Hematopoietic multipotent progenitor cell treated with erythropoietin and hydrocortisone succinate and interleukin-3 and kit ligand, for 6 days (in vitro differentiated cells): Measurements from ENCODE around the gene CACNA2D3.

Experiments used
- DNase-seq: peaks from one replicate; pipeline ENCODE4 v3.0.0-alpha.2; 2015

The CACNA2D3 gene

DNA sequence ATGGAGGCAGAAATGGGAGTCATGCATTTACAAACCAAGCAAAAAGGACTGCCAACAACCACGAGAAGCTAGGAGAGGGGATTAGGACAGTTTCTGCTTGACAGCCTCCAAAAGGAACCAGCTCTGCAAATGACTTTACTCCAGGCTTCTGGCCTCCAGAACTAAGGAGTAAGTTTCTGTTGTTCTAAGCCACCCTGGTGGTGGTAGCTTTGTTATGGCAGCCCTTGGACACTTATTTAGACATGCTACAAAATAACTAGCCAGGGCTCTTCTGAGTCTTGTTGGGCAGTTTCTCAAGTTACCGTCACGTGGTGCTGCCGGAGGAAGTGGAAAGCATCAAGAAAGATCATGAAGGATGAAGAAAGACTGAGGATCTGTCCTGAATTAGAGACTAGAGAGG, 419.0 kb downstream of the CACNA2D3 start:
- DNase-seq: no peak

DNA sequence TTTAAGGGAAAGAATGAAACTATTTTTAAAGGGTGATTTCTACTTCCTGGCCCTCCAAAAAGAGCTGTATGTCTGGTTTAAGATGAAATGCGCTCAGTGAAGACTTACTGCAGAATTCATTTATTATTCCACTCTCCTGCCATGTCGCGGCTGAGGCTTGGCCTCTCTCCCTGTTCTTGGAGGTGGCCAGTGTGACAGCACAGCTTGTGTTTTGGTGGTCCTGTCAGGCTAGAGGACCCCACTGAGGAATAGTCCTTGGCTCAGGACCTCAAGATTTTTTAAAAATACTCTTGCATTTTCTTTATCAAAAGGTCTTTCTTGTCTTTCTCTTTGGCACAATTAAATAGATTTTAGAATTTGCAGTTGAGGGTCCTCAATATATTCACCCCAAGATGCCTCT, 421.1 kb downstream of the CACNA2D3 start:
- DNase-seq: no peak

DNA sequence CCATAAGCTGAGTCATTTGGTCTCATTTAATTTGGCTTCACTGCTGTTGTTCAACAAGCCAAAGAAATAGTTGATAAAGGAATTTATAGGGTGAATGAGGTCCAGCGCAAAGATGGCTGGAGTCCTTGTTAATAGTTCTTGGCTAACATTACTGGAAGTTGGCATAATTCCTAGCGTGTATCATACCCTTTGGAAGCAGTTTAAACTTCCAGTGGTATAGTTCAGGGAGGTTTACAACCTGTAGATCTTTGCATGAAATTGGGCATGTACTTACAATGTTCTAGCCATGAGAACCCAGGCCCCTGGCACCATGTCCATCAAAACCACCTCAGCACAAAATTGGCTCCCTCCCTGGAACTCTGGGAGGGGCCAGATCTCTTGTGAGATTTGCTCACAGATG, 424.7 kb downstream of the CACNA2D3 start:
- DNase-seq: no peak

DNA sequence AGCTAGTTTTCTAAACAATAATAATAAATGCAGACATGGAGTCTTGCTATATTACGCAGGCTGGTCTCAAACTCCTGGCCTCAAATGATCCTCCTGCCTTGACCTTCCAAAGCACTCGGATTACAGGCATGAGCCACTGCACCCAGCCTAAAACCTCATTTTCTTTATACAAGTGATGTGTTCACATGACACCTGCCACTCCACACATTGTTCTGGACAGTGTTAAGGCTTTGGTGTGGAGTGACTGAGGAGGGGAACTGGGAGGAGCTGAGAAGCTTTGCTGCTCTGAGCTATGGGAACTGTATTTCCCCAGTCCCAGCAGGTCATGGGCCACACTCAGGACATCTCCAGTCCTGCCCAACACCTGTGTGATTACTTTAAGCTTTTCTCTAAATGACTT, 425.5 kb downstream of the CACNA2D3 start:
- DNase-seq: no peak

DNA sequence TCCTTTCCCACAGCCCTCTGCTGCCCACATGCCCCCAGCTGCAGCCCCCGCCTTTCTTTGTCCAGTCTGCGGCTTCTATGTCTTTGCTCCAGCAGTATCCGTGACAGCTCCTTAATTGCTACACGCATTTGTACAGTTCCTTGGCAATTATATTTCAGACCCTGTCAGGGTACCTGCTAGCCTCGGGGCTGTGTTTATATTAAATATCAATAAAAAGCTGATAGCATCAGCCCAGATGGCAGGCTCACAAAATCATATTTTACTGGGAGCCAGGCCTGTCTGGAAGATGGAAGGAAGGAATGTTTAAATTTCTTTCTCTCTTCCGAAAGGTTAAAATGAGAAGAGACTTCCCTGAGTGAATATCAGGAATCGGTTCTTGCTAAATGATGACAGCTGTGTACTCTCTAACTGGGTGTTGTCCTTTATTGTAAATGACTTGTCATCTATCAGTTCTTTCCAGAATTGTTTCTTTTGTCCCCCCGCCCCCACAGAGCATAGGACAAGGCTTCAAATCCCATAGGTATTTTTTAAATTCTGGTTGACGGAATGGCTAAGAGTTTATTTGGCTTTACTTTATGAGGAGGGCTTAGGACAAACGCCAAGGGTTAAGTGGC, 427.4 kb downstream of the CACNA2D3 start:
- DNase-seq: no peak

DNA sequence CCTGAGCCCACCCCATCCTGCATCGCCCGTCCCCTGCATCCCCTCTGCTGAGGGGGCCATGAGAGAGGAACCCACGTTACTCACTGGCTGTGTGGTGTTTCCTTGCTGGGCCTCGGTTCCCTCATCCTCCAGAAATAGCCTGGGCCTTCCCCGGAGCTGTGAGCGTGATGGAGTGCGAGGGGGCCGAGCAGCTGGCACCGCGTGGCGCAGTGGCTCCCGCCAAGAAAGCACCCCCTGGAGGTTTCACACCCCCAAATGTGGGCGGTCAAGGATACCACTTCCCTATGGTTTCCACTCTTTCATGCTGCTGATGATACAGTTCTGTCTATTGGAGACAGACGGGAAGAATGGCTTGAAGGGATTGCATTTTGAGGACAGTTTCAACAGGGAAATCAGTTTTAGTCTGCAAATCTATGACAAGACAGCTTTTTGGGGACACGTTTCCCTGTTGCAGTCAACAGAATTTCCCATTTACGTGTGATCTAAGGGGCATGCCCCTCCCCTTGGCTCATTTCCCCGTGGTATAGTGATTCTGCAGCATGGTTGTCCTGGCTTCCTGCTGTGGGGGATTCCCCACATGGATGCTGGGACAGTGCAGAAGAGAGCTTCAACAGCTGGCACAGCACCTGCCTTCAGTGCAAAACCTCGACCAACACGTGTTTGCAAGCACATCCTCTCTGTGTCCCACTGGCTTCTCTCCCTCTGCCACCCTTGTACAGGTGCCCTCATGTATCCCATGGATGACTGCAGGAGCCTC, 428.0 kb downstream of the CACNA2D3 start:
- DNase-seq: no peak

DNA sequence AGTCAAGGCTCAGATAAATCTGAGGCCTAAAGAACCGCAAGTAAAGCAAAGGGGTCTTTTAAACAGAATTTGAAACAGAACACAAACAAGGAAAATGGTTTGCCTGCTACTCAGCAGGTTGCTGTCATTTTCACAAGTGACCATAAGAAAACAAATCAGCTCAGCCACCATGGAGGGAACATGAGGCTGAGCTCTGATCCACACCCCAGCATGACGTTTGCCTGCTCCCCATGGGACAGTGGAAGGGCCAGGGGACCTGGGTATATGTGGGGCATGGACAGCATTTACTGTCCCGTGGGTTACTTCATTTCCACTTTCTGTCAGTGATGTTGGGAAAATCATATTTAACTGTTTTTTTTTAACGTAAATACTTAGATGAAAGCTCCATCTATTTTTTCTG, 434.3 kb downstream of the CACNA2D3 start:
- no peak for DNase-seq

DNA sequence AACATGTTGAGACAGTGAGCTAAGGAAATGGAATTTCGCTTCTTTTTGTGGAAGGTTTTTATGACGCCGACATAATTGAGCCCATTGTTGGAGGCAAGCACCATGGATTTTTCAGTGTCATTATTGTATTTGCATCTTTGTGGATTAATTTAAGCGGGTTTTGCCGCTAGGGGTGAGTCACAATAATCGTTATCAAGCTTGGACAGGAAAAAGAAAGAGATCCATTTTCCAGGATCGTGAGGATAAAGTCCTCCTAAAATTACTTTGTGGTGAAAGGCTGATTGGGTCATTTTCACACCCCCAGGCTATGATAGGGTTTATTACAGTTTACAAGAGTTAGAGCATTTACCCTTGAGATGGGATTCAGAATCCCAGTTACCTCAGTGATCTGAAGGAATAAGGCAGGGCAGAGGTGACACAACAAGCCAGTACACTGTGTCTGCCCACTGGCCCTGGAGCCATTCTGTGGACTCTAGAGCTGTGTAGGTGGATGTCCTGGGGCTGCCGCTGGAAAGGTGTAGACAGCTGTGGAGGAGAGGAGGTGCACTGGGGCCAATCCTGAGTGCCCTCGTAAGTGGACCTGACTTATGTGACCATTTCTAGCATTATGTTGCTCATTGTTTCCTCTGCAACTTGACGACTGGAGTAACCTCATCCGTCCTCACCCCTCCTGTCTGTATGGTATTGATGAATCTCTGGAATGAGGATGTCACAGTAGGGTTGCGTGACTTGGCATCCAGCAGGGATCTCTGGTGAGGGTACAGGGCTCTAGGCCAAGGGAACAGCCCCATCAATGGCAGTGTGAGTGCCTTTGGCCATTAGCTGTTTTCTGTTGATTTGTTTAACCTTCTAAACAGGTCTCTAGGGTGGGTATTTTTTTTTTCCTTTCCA, 435.4 kb downstream of the CACNA2D3 start:
- DNase-seq: no peak

DNA sequence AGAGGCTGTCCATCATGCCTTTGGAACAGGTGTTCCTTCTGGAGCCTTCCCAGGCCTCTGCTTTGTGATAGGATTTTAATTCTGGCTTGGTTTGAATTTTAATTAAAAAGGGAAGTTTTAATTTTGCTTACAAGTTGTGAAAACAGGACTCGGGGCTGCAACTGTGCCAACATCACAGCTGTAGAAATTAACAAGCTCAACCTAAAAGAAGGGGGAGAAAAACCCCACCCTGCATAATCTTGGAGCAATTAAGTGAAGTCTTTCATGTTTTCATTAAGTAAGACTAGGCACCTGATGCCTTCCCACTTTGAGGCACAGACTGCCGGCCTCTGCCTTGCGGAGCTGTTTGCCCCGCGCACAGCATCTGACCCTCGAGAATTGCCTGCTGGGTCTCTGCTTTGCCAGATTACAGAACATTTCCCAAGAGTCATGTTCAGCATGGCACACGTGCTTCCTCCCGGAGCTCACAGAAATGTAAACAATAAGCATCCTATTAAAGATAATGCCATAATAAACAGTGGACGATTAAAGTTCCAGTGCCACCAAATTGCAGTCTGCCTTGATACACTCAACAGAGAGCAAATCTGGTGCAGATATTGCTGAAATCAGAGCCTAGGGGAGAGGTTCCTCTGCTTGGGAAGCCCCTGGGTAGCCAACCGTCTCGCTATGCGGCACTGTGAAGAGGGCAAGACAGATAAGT, 441.3 kb downstream of the CACNA2D3 start:
- no peak for DNase-seq

DNA sequence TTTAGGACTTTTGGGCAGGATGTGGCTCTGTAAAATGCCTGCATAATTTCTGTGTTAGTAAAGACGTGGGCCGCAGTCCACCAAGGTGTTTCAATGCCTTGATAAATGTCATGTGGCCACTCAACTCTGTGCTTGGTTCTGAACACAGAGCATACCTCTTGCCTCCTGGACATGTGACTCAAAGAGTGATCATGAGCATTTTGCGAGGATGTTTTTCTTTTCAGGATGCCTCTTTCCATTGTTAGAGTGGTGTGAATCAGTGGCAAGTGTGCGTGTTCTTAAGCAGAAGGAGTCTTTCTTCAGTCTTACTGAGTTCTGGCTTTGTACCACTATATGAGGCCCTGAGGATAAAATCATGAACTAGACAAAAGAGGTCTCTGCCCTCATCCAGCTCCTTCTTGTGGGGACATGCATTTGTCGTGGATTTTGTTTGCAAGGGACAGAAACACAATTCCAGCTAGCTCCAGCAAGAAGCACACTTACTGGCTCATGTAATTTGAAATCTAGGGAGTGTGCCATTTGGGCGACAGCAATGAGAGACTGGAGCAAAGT, 442.1 kb downstream of the CACNA2D3 start:
- no peak for DNase-seq

DNA sequence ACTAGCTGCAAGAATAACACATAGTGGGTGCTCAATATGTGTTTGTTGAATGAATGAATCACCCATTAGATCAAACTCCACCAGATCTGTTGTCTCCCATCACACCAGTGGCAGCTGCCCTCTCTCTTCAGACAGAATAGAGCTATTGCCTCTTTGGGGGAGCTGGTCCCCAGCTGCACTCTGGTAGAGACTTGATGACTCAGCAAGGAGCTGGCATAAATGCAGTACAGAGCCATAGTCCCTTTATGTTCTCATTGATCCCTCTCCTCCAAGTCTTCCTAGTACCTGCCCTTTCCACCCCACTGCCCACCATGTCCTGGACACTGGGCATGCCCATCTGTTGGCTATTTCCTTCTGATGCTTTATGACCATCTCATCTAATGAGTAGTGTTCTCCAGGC, 443.6 kb downstream of the CACNA2D3 start:
- no peak for DNase-seq

DNA sequence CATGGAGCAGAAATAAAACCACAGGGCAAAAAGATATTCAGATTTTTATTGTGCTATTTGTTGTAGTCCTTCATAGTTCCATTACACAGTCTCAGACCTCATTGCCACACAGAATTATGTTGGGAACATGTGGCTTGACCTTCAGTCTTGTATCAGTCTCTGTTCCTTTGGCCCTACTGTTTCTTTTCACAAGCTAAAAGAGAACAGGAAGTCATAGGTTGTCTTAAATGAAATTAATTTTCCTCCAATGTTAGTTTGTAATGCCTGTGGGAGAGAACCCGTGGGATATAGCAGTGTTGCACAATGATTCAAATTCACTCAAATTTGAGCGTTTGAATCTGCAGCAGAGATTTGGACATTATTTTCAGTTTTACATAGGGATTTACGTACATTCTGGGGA, 445.6 kb downstream of the CACNA2D3 start:
- DNase-seq: no peak

DNA sequence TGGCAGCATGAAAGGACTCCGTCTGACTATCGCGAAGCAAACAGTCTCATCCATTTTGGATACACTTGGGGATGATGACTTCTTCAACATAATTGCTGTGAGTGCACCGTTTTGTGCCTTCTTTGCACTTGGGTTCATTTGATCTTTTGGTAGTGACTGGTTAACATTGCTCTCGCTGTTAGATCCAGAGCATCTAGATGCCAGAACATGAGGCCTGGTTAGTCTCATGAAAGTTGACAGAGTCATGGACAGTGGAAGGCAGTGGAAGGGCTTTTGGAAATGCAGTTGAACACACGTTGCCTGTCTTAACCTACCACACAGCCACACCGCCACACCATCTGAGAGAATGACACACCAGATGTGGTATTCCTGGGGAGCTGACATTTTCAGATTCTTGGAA, 447.7 kb downstream of the CACNA2D3 start:
- DNase-seq: no peak

DNA sequence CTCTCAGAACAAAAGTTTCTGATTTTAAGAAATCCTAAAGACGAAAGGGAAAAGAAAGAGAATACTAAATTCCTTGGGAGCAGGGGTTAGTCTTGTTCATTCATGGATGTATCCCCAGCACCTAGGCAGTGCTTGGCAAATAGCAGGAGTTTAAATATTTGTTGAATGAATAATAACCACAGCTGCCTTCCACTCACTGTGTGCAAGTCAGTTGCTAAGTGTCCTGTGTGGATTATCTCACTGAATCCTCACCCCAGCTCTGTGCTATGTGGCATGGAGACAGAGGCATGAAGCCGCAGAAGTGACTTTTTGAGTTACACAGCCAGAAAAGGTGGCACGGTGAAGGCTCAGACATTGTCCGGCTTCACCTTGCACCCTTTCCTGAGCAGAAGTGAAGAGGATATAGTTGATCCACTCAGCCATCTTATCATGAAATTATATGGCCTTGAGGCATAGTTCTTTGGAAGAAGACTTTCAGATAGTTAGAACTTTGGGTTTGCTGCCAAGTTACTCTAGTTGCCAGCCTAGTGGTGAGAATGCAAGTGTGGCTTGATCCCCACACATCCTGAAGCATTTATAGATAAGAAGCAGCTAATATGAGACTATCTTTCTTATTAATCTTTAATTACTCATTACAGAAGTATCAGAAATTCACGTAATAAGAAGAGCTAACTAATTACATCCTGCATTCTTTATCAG, 450.0 kb downstream of the CACNA2D3 start:
- no peak for DNase-seq

DNA sequence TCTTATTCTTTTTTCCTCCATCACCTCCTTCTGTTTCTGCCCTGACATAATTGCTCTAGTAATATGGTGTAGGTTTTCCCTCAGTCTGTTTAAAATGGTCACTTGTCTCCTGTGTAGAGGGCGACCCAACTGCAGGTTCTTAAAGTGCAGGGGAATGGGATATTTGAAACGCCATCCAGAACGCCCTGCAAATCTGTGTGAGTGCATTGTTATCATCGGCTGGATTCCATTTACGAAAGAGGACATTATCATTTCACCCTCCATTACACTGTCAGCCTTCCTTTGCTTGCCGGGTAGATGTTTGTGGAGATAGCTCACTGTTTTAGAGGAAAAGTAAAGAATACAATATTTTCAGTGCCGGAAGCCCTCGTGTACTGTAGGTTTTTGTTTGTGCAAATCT, 451.5 kb downstream of the CACNA2D3 start:
- DNase-seq: no peak

DNA sequence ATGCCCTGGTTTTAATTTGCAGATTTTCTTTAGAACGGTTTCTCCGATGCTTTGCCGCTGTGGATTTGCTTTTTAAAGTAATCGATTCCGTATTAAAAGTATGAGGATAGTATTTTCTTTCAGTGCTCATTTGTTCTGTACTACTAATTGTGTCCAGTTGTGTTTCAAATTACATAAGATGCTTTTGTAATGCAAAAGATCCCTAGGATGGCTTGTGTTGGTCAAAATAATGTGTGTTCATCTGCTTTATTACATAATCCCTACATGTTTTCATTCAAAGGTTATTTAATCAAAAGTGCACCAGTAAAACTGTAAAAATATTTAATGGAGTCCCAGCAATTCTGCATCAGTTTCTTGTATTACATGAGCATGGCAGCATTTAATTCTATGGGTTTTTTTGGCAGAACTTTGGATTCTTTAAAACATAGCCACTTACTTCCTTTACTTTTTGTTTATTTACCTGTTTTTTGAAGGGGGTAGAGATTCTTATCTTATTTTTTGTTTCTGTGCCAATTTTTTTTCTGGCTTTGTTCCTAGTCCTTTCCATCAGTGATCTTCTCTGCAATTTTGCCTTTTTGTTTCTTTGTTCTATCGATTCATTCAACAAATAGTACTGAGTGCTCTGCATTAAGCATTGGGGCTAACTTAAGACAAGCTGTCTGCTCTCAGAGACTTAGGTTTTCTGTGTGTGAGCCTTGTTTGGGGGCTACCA, 452.7 kb downstream of the CACNA2D3 start:
- no peak for DNase-seq

DNA sequence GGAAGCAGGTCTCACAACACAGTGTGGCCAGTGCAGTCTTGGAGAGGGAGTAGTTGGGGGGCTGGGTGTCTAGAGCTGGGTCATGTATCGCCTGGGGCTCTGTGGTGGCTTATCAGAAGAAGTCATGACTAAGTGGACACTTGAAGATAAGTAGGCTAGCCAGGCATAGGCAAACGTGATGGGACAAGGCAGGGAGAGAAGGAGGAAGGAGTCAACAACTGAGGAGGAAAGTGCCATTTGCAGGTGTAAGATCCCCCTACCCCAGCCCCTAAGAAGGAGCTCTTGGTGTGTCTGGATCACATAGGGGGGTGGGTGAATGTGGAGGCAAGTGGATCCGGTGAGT, 453.2 kb downstream of the CACNA2D3 start:
- DNase-seq: peak; percentile 54

DNA sequence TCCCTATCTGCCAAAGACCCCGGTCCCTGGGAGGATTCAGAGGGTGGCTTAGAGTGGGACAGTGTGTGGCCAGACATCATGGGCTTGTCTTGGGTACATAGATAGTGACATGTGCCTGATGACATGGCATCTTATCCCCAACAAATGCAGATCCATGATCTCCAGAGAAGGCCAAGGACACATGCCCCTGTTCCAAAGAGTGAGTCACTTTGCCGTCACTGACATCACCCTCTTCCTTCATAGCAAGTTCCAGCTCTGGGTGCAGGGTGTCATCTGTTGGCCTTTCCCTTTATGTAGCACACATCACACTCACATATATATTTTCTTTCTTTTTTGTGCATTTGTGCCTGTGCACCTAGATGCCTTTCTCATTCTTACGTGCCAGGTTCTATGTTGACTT, 455.0 kb downstream of the CACNA2D3 start:
- DNase-seq: no peak

DNA sequence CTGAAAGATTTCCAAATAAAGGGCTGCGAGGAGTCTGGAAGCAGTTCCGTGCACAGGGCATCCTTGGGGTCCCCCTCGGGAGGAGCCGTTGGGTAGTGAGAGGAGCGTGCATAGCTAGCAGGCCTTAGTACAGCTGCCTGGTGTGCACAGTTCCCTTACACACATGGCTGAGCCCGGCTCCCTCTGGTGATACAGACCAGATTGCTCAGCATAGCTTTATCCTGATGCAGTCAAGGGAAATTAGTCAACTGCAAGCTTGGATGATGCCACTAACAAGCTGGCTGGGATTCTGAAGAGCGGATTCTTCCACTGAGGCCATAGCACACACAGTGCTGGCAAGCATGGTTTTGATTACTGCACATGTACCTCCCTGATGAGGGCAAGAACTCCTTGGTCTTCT, 456.1 kb downstream of the CACNA2D3 start:
- DNase-seq: no peak

DNA sequence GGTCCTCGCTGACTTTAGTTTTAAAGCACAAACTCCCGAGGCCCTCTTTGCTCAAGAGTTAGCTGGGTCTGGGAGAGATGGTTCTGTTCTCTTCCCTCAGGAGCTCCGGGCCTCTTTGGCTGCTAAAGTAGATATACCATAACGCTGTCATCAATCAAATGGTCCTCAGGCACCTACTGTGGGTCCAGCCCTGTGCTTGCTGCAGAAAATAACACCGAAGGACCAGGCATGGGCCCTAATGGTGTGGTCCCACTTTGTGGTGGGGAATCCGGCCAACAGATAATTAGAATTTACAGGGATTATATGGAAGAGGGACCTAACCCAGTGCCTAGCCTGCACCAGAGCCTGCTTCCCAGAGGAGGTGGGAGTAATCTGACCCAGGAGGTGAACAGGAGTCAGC, 458.1 kb downstream of the CACNA2D3 start:
- no peak for DNase-seq

DNA sequence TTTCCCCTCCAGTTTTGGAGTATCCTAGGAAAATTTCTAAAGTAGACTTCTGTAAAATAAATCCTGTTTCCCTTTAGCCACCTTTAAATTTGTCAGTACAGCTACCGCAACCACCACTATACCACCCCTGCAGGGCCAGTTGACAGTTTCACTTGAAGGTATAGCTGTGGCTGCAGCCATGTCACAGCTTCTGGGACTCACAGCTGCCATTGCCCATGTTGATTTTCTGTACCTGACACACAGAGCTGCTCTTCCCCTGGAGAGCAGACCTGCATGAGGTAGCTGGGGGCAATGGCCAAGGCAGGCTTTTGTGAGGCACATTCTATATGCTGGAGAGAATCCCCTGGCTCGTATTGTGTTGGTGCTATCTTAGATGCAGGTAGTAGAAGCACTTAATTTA, 460.1 kb downstream of the CACNA2D3 start:
- DNase-seq: no peak

DNA sequence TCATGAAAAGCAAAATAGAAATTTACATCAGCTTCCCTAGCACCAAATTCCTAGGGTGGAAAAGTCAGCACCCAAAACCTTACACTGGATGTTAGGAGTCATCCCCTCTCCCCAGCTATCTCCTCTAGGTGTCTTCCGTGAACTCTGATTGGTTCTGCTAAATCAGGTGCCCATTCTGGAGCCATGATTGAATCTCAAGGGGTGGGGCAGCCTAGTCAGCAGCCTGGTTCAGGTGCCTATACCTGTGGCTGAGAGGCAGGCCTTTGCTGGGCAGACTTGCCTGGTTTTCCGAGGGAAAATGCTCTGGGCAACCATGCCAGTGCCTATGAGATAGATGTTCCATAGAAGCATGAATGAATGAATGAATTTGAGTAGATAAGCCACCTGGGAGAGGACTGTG, 468.8 kb downstream of the CACNA2D3 start:
- DNase-seq: no peak
